Fibroblast of lung (primary cell): ENCODE results near the gene TPGS2. TPM values are rescaled to one million over a fixed set of nuclear protein-coding genes. Genes with fewer than 3 reads are reported as not detected.

Experiments
- DNase-seq, 2 donors: peaks; one replicate each; pipeline versions ENCODE4 v3.0.0 to v3.0.0-alpha.2; 2010; ENCODE audit warnings: low read depth in 2 of 2
- H2AFZ ChIP-seq: 2 replicates; pipeline ENCODE4 v1.5.1; 2012; ENCODE audit warnings: low read length, control low read depth, inconsistent platforms
- H3K27ac ChIP-seq: 2 replicates; pipeline ENCODE4 v1.5.1; 2011; ENCODE audit warnings: low read length, control low read depth; ENCODE audit not compliant: insufficient read depth
- H3K27me3 ChIP-seq: 2 replicates; pipeline ENCODE4 v1.5.1; 2011; ENCODE audit warnings: mild to moderate bottlenecking, low read length; ENCODE audit not compliant: control insufficient read depth, insufficient read depth
- H3K36me3 ChIP-seq: 2 replicates; pipeline ENCODE4 v1.5.1; 2011; ENCODE audit warnings: low read length; ENCODE audit not compliant: control insufficient read depth, insufficient read depth
- H3K4me1 ChIP-seq: 2 replicates; pipeline ENCODE4 v1.5.1; 2011; ENCODE audit warnings: low read length; ENCODE audit not compliant: control insufficient read depth, insufficient read depth; ENCODE audit errors: extremely low read depth
- H3K4me2 ChIP-seq: 2 replicates; pipeline ENCODE4 v1.5.1; 2011; ENCODE audit warnings: low read length, control low read depth; ENCODE audit not compliant: insufficient read depth; ENCODE audit errors: extremely low read depth
- H3K4me3 ChIP-seq, 4 experiments: fragments of 200-600 bp in 1 of 4; sonication (generic) in 1 of 4; replicated peaks in 1 of 4; 2 replicates each; pipeline ENCODE4 v1.5.1; 2011 to 2016; ENCODE audit warnings: low read length in 4 of 4, low read depth in 3 of 4, mild to moderate bottlenecking in 3 of 4, control low read depth in 2 of 4, inconsistent platforms in 1 of 4, mixed read lengths in 1 of 4; ENCODE audit not compliant: insufficient read depth in 1 of 4; ENCODE audit errors: control extremely low read depth in 1 of 4
- H3K79me2 ChIP-seq: 2 replicates; pipeline ENCODE4 v1.5.1; 2012; ENCODE audit warnings: mild to moderate bottlenecking, low read length, inconsistent platforms; ENCODE audit not compliant: control insufficient read depth, insufficient read depth
- H3K9ac ChIP-seq: 2 replicates; pipeline ENCODE4 v1.5.1; 2011; ENCODE audit warnings: mild to moderate bottlenecking, low read length, control low read depth; ENCODE audit not compliant: insufficient read depth
- H3K9me3 ChIP-seq: 2 replicates; pipeline ENCODE4 v1.5.1; 2012; ENCODE audit warnings: low read depth, low read length; ENCODE audit not compliant: control insufficient read depth, insufficient read depth
- H4K20me1 ChIP-seq: 2 replicates; pipeline ENCODE4 v1.5.1; 2011; ENCODE audit warnings: low read length; ENCODE audit not compliant: control insufficient read depth, insufficient read depth; ENCODE audit errors: extremely low read depth
- CTCF ChIP-seq, 2 donors: IDR thresholded peaks in 1 of 2; conservative IDR thresholded peaks in 1 of 2; 1 replicate in 1 of 2; 2 replicates in 1 of 2; pipeline ENCODE4 v1.5.1; 2011 to 2012; ENCODE audit warnings: low read length in 2 of 2, control low read depth in 1 of 2, inconsistent platforms in 1 of 2, low read depth in 1 of 2, mild to moderate bottlenecking in 1 of 2
- EZH2 ChIP-seq: IDR thresholded peaks from 2 replicates; pipeline ENCODE4 v1.5.1; 2012; ENCODE audit warnings: low read length, control low read depth, mild to moderate bottlenecking; ENCODE audit errors: missing control alignments
- polyA plus RNA-seq, 2 donors: library from polyadenylated mRNA; depleted of rRNA in 1 of 2; stranded (reverse) in 1 of 2; unstranded in 1 of 2; fragments of >200 nt; gene quantifications; 2 replicates each; pipeline ENCODE4 v1.2.1, GENCODE V29; 2011 to 2012; ENCODE audit warnings: missing spikeins in 1 of 2
- total RNA-seq: library from RNA; depleted of rRNA; stranded (reverse); fragments of >200 nt; gene quantifications from 2 replicates; pipeline ENCODE4 v1.2.1, GENCODE V29; 2014

The TPGS2 gene
- total and polyA plus RNA-seq, 2 donors (not counting 1 experiment from before 2014, with no cell fraction given) = 98.8 to 437 TPM

- no peak for DNase-seq
- no peaks in the 10 kb centered on the region for H4K20me1 ChIP-seq
- H3K79me2 ChIP-seq = no peaks in the 10 kb centered on the region
- no peak overlapping the region for H3K4me2 ChIP-seq
- H3K4me1 ChIP-seq = peaks cover 9% of the 10 kb centered on the region
- no peaks in the 10 kb centered on the region for H3K27me3 ChIP-seq
- no peak overlapping the region for H3K4me3 ChIP-seq
- no peak overlapping the region for H3K27ac ChIP-seq
- no peaks in the 10 kb centered on the region for H3K36me3 ChIP-seq
- no peak overlapping the region for H3K9ac ChIP-seq
- no peaks in the 10 kb centered on the region for H3K9me3 ChIP-seq
- TF ChIP-seq EZH2 (no peak), CTCF (conservative IDR thresholded peaks at IDR 0.05 in 1 of 2, IDR thresholded peaks at IDR 0.05 in 1 of 2; ENCODE audit: low read depth in 1 of 2, low read length in 2 of 2) (no peak)
- no peak overlapping the region for H2AFZ ChIP-seq
These were observed 69.5 kb downstream of the TPGS2 start for GRCh38 chr18:36759167-36759776.

- no peak overlapping the region for H3K4me3 ChIP-seq
- H3K4me1 ChIP-seq = peaks cover 9% of the 10 kb centered on the region
- no peaks in the 10 kb centered on the region for H3K36me3 ChIP-seq
- no peaks in the 10 kb centered on the region for H4K20me1 ChIP-seq
- H3K9ac ChIP-seq = no peak overlapping the region
- H3K9me3 ChIP-seq = no peaks in the 10 kb centered on the region
- no peak for TF ChIP-seq CTCF (conservative IDR thresholded peaks at IDR 0.05 in 1 of 2, IDR thresholded peaks at IDR 0.05 in 1 of 2; ENCODE audit: low read depth in 1 of 2, low read length in 2 of 2)
- TF ChIP-seq EZH2 = no peak
- no peak overlapping the region for H3K4me2 ChIP-seq
- DNase-seq = no peak
- no peak overlapping the region for H3K27ac ChIP-seq
- no peaks in the 10 kb centered on the region for H3K79me2 ChIP-seq
- no peaks in the 10 kb centered on the region for H3K27me3 ChIP-seq
- no peak overlapping the region for H2AFZ ChIP-seq
These were observed 70.2 kb downstream of the TPGS2 start for GRCh38 chr18:36758623-36759022.

- Histone ChIP-seq H3K27ac (no peak overlapping the region), H2AFZ (no peak overlapping the region), H3K36me3 (no peaks in the 10 kb centered on the region), H3K9me3 (no peaks in the 10 kb centered on the region), H3K4me1 (peaks cover 9% of the 10 kb centered on the region), H3K27me3 (no peaks in the 10 kb centered on the region), H4K20me1 (no peaks in the 10 kb centered on the region), H3K9ac (no peak overlapping the region), H3K4me3 (no peak overlapping the region), H3K79me2 (no peaks in the 10 kb centered on the region), H3K4me2 (no peak overlapping the region)
- TF ChIP-seq CTCF (conservative IDR thresholded peaks at IDR 0.05 in 1 of 2, IDR thresholded peaks at IDR 0.05 in 1 of 2; ENCODE audit: low read depth in 1 of 2, low read length in 2 of 2) (no peak), EZH2 (no peak)
- DNase-seq = peak in 1 of 2 donors; percentile 55
These were observed 70.8 kb downstream of the TPGS2 start for GRCh38 chr18:36757991-36758390.
